Glutamatergic neuron (in vitro differentiated cells): ENCODE results near the gene CASD1. TPM values are rescaled to one million over a fixed set of nuclear protein-coding genes. Genes with fewer than 3 reads are reported as not detected.
A peak's percentile ranks its signal among the peaks of the same experiment; 100 is the strongest.

Experiments used
- DNase-seq: peaks from one replicate; pipeline ENCODE4 v3.0.0; 2022
- H3K27ac Mint-ChIP-seq: one replicate; pipeline ENCODE4 v1.8.0; 2020; ENCODE audit warnings: mild to moderate bottlenecking, mixed read lengths, inconsistent platforms; ENCODE audit not compliant: unreplicated experiment
- H3K27me3 Mint-ChIP-seq: one replicate; pipeline ENCODE4 v1.8.0; 2020; ENCODE audit warnings: mild to moderate bottlenecking, moderate library complexity, mixed read lengths, inconsistent platforms; ENCODE audit not compliant: unreplicated experiment
- H3K36me3 Mint-ChIP-seq: one replicate; pipeline ENCODE4 v1.8.0; 2020; ENCODE audit warnings: mild to moderate bottlenecking, mixed read lengths, inconsistent platforms; ENCODE audit not compliant: unreplicated experiment
- H3K4me1 Mint-ChIP-seq: one replicate; pipeline ENCODE4 v1.8.0; 2020; ENCODE audit warnings: mild to moderate bottlenecking, low read depth, mixed read lengths, inconsistent platforms; ENCODE audit not compliant: unreplicated experiment
- H3K4me3 Mint-ChIP-seq: one replicate; pipeline ENCODE4 v1.8.0; 2020; ENCODE audit warnings: mild to moderate bottlenecking, mixed read lengths, inconsistent platforms; ENCODE audit not compliant: unreplicated experiment
- H3K9me3 Mint-ChIP-seq: one replicate; pipeline ENCODE4 v1.8.0; 2020; ENCODE audit warnings: mild to moderate bottlenecking, moderate library complexity, mixed read lengths, inconsistent platforms; ENCODE audit not compliant: unreplicated experiment
- CTCF ChIP-seq: fragments of 200-600 bp; sonication (generic); IDR thresholded peaks from one replicate; pipeline ENCODE4 v1.5.0; 2021; ENCODE audit not compliant: partially characterized antibody, unreplicated experiment
- long read RNA-seq: library from polyadenylated mRNA; unstranded; transcript quantifications from one replicate; pipeline ENCODE4 v2.0.0, GENCODE V29; 2020; ENCODE audit not compliant: unreplicated experiment
- total RNA-seq: library from RNA; stranded (reverse); fragmentation: NEBNext Ultra II Directional; extraction: Animal tissue kit (Norgen Biotek cat#: 25700); gene quantifications from one replicate; pipeline ENCODE4 v1.2.1, GENCODE V29; 2021; ENCODE audit not compliant: unreplicated experiment

CASD1 gene
- 117 TPM for total RNA-seq
- long read RNA-seq, partial matches to known transcripts = 3 of 6 reads
- long read RNA-seq, other reads (novel, unspliced or antisense) = 1 of 6 reads

GRCh38 chr7:94509264-94509886 lies at the start of gene CASD1:
TSS of gene CASD1 (plus strand) at chr7:94509809. CDS start at chr7:94510085, 276 bp downstream.
- peak within 1 kb of the TSS; percentile 98 for H3K4me3 Mint-ChIP-seq
- H3K4me1 Mint-ChIP-seq = peaks cover 24% of the 10 kb centered on the region
- peak within 1 kb of the TSS; percentile 99 for H3K27ac Mint-ChIP-seq
- peak; percentile 28 for DNase-seq
- H3K36me3 Mint-ChIP-seq = no peaks in the 10 kb centered on the region
- TF ChIP-seq CTCF = no peak
- H3K9me3 Mint-ChIP-seq = peaks cover 14% of the 10 kb centered on the region
- H3K27me3 Mint-ChIP-seq = peaks cover 12% of the 10 kb centered on the region

DNA sequence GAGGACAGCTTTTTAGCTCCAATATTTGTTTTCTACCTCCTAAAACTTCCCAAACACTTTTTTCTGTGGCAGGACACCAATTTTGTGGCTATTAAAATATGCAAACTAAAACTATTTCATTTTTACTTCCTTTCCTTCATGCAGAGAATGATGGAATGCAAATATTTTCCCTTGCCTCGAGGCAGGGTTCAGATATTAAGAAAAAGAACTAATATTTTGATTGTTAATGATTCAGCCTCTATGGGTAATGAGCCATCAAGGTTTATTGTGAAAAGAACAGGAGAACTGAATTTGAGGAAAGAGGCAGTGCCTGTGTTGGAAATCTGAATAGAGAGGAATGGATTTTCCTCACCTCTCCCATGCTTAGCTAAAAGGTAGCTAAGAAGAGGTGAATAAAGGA lies 43.1 kb upstream of the CASD1 start:
- Mint-ChIP-seq H3K36me3 (no peaks in the 10 kb centered on the region), H3K9me3 (peaks cover under 1% of the 10 kb centered on the region), H3K27ac (no peak overlapping the region), H3K4me3 (no peak overlapping the region), H3K27me3 (no peaks in the 10 kb centered on the region), H3K4me1 (no peaks in the 10 kb centered on the region)
- no peak for DNase-seq
- no peak for TF ChIP-seq CTCF

DNA sequence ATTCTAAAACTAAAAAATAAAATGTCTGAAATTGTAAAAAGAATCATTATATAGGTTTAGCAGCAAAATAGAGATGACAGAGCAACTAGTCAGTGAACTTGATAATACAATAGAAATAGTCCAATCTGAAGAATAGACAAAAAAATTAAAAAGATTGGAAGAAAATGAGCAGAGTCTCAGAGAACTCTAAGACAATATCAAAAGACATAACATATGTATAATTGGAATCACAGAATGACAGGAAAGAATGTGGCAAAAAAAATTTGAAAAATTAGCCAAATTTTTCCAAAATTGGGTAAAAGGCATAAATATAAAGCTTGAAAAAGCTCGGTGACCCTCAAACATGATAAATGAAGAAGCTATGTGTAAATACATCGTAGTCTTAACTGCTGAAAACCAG lies 38.0 kb upstream of the CASD1 start:
- no peaks in the 10 kb centered on the region for H3K4me1 Mint-ChIP-seq
- no peak overlapping the region for H3K4me3 Mint-ChIP-seq
- H3K27ac Mint-ChIP-seq = no peak overlapping the region
- peaks cover 3% of the 10 kb centered on the region for H3K9me3 Mint-ChIP-seq
- no peaks in the 10 kb centered on the region for H3K36me3 Mint-ChIP-seq
- no peaks in the 10 kb centered on the region for H3K27me3 Mint-ChIP-seq
- no peak for TF ChIP-seq CTCF
- no peak for DNase-seq

DNA sequence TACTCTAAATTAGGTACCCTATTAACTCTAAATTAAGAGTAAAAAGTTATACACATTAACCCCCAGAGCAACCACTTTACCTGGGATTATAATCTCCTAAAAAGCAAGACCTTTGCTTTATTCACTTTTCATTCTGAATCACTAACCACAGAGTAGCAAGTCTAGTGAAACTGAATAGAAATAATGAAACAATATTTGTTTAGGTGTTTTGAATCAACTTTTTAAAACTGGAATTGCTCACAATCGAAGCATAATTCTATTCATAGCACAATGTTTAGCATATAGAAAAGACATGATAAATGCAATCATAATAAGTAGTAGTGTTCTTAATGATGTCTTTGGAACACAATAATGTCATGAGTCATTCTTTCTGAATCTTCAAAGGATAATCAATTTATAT lies 37.0 kb upstream of the CASD1 start:
- Mint-ChIP-seq H3K4me1 (no peaks in the 10 kb centered on the region), H3K9me3 (peaks cover 3% of the 10 kb centered on the region), H3K36me3 (no peaks in the 10 kb centered on the region), H3K27me3 (no peaks in the 10 kb centered on the region), H3K4me3 (no peak overlapping the region), H3K27ac (no peak overlapping the region)
- no peak for DNase-seq
- no peak for TF ChIP-seq CTCF

DNA sequence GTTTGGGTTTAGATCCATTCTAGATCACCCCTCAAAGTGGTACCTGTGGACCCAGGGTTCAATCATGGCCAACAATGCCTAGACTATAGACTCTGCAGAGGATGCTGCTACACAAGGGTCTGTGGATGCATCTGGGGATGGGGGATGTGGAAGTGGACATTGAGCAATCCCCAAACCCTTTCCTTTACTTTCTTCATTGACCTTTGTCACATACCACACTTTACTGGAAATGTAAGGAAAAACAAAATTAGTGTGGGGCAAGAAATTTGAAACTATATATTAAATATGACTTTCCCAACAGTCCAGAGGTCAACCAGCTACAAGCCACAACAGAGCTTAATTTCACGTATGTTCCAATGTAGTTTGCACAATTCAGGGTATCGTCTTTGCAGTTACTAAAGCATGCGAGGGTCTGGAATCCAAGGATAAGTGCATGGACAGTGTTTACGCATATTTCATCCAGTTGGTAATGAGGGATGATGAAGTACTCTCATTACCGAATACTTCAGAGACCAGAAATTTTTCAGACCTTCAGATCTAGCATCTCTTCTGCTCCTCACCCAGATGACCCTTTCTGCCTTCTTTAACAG lies 33.3 kb upstream of the CASD1 start:
- no peaks in the 10 kb centered on the region for H3K4me1 Mint-ChIP-seq
- no peak overlapping the region for H3K4me3 Mint-ChIP-seq
- H3K27me3 Mint-ChIP-seq = no peaks in the 10 kb centered on the region
- TF ChIP-seq CTCF = no peak
- peaks cover 3% of the 10 kb centered on the region for H3K9me3 Mint-ChIP-seq
- no peak overlapping the region for H3K27ac Mint-ChIP-seq
- no peaks in the 10 kb centered on the region for H3K36me3 Mint-ChIP-seq
- DNase-seq = no peak
